A673 (cell line): ENCODE results near the gene JCAD. TPM values are rescaled to one million over a fixed set of nuclear protein-coding genes. Genes with fewer than 3 reads are reported as not detected.

ENCODE experiments used
- BruUV-seq: library from RNA; stranded (reverse); fragments of 400-500 nt; replicated peaks from 2 replicates; lab custom pipeline; 2021; lab: Mats Ljungman, UMichigan
- CTCF ChIA-PET: fragments of 300-600 bp; sonication (Branson Sonifier 250); formaldehyde crosslinking; loops from one replicate; lab custom pipeline; 2022; ENCODE audit warnings: antibody characterized with exemption; lab: Charles Lee
- POLR2A ChIA-PET: fragments of 300-600 bp; sonication (Branson Sonifier 250); formaldehyde crosslinking; loops from one replicate; lab custom pipeline; 2022; ENCODE audit warnings: antibody characterized with exemption; ENCODE audit not compliant: low non-redundant PET; lab: Charles Lee
- DNase-seq: peaks from one replicate; pipeline ENCODE4 v3.0.0-alpha.2; 2015; ENCODE audit warnings: low spot score
- H3K27ac ChIP-seq: fragments of 200-600 bp; sonication (generic); 2 replicates; pipeline ENCODE4 v1.5.1; 2016; ENCODE audit warnings: mixed run types, low read depth, mild to moderate bottlenecking, mixed read lengths, antibody characterized with exemption, low read length; ENCODE audit not compliant: poor library complexity, severe bottlenecking
- H3K27me3 ChIP-seq: fragments of 200-600 bp; sonication (generic); replicated peaks from 2 replicates; pipeline ENCODE4 v1.6.1; 2017; ENCODE audit warnings: mixed run types, low read depth, mild to moderate bottlenecking, mixed read lengths, antibody characterized with exemption, low read length; ENCODE audit not compliant: insufficient read depth, poor library complexity
- H3K36me3 ChIP-seq: fragments of 200-600 bp; sonication (generic); 2 replicates; pipeline ENCODE4 v1.6.1; 2016; ENCODE audit warnings: mixed run types, mild to moderate bottlenecking, mixed read lengths, antibody characterized with exemption, low read length; ENCODE audit not compliant: insufficient read depth, poor library complexity, severe bottlenecking
- H3K4me1 ChIP-seq: fragments of 200-600 bp; sonication (generic); 2 replicates; pipeline ENCODE4 v1.6.1; 2017; ENCODE audit warnings: mixed run types, mild to moderate bottlenecking, mixed read lengths, antibody characterized with exemption, low read length; ENCODE audit not compliant: insufficient read depth, poor library complexity, severe bottlenecking
- H3K4me3 ChIP-seq: fragments of 200-600 bp; sonication (generic); 2 replicates; pipeline ENCODE4 v1.5.1; 2016; ENCODE audit warnings: low read depth, mixed run types, mild to moderate bottlenecking, mixed read lengths, low read length; ENCODE audit not compliant: poor library complexity, severe bottlenecking
- H3K9me3 ChIP-seq: fragments of 200-600 bp; sonication (generic); 2 replicates; pipeline ENCODE4 v1.6.1; 2016; ENCODE audit warnings: mixed run types, low read depth, mild to moderate bottlenecking, mixed read lengths, antibody characterized with exemption, low read length; ENCODE audit not compliant: poor library complexity, severe bottlenecking
- CTCF ChIP-seq: fragments of 300-800, 200-600 bp; sonication (generic); conservative IDR thresholded peaks from 2 replicates; pipeline ENCODE4 v1.5.1; 2017; ENCODE audit warnings: low read depth, mild to moderate bottlenecking, antibody characterized with exemption, low read length, moderate library complexity, mixed read lengths
- EZH2 ChIP-seq: fragments of 200-600 bp; sonication (generic); IDR thresholded peaks from 2 replicates; pipeline ENCODE4 v1.6.1; 2017; ENCODE audit warnings: borderline replicate concordance, low read depth, mild to moderate bottlenecking, mixed read lengths, antibody characterized with exemption, low read length; ENCODE audit not compliant: poor library complexity, severe bottlenecking
- intact Hi-C: fragments of 100-400 bp; cut with micrococcal nuclease; formaldehyde crosslinking; loops from one replicate; pipeline ENCODE4 v1.10.0; 2022; ENCODE audit not compliant: unreplicated experiment
- total RNA-seq: library from RNA; stranded (reverse); gene quantifications from 2 replicates; pipeline ENCODE4 v1.2.3, GENCODE V29; 2021

Gene JCAD
- total RNA-seq, 1 experiment from 2014 or later, result 65.8 TPM

GRCh38 chr10:30047924-30048531, 11.4 kb downstream of the JCAD start:
- TF ChIP-seq CTCF (no peak), EZH2 (no peak)
- Histone ChIP-seq H3K36me3 (peaks cover 56% of the 10 kb centered on the region), H3K9me3 (no peaks in the 10 kb centered on the region), H3K27me3 (no peaks in the 10 kb centered on the region), H3K4me1 (peaks cover 47% of the 10 kb centered on the region), H3K27ac (no peak overlapping the region), H3K4me3 (no peak overlapping the region)
- DNase-seq, result no peak
- no TSS peak for BruUV-seq
- intact Hi-C loops, result no loop called here
- POLR2A ChIA-PET, result no interaction called here
- CTCF ChIA-PET, result no interaction called here

- H3K27ac ChIP-seq, result no peak overlapping the region
- DNase-seq, result no peak
- no peak overlapping the region for H3K4me3 ChIP-seq
- H3K27me3 ChIP-seq, result no peaks in the 10 kb centered on the region
- POLR2A ChIA-PET, result no interaction called here
- no peak for TF ChIP-seq CTCF
- no peak for TF ChIP-seq EZH2
- peaks cover 47% of the 10 kb centered on the region for H3K4me1 ChIP-seq
- BruUV-seq, result no TSS peak
- intact Hi-C loops, result no loop called here
- no peaks in the 10 kb centered on the region for H3K9me3 ChIP-seq
- CTCF ChIA-PET, result no interaction called here
- peaks cover 57% of the 10 kb centered on the region for H3K36me3 ChIP-seq
Measured at GRCh38 chr10:30047430-30047829, 12.0 kb downstream of the JCAD start.

GRCh38 chr10:30046476-30046875, 12.9 kb downstream of the JCAD start:
- CTCF ChIA-PET, result no interaction called here
- BruUV-seq, result no TSS peak
- no peak for TF ChIP-seq CTCF
- no peak for TF ChIP-seq EZH2

More at GRCh38 chr10:30046476-30046875, 12.9 kb downstream of the JCAD start:
- H3K27me3 ChIP-seq, result no peaks in the 10 kb centered on the region
- intact Hi-C loops, result no loop called here
- H3K4me1 ChIP-seq, result peaks cover 47% of the 10 kb centered on the region
- POLR2A ChIA-PET, result no interaction called here
- peaks cover 57% of the 10 kb centered on the region for H3K36me3 ChIP-seq
- no peaks in the 10 kb centered on the region for H3K9me3 ChIP-seq
- H3K4me3 ChIP-seq, result no peak overlapping the region
- H3K27ac ChIP-seq, result no peak overlapping the region
- no peak for DNase-seq
